Astrocyte of the cerebellum (primary cell): ENCODE measurements around the gene NODAL.

Experiments
- DNase-seq: peaks from one replicate; pipeline ENCODE4 v3.0.0-alpha.2; 2011; ENCODE audit warnings: low read depth
- H3K4me3 ChIP-seq: 2 replicates; pipeline ENCODE4 v1.5.1; 2011; ENCODE audit warnings: mild to moderate bottlenecking, low read depth, low read length, moderate library complexity
- in situ Hi-C: cut with HindIII; loops from 2 replicates; pipeline ENCODE4 v1.10.0; 2017; ENCODE audit warnings: low sequenced_read_pairs
- TF ChIP-seq, protein P1 (sequence below): IDR thresholded peaks from 2 replicates; pipeline ENCODE4 v1.5.1; 2012; ENCODE audit warnings: low read length, low read depth, moderate library complexity, mild to moderate bottlenecking; ENCODE audit errors: missing control alignments

The NODAL gene

DNA sequence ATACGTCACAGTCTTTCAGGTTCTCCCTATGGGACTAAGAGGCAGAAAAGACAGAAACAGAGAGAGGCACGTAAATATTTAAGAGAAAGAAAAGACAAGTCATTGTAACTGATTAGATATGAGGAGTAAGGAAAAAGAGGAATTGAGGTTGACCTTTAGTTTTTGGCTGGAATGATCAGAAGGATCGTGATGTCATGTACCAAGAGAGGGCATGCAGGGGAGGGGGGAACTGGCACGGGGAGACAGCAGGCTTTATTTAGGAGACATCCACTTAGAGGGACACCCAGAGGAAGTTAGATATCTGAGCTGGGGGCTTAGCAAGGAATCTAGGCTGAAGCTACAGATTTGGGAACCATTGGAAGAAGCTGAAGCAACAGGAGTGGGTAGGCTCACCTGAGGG, 49.8 kb downstream of the NODAL start:
- DNase-seq: no peak
- no peak overlapping the region for H3K4me3 ChIP-seq
- in situ Hi-C loops: no loop called here
- TF ChIP-seq, protein P1, sequence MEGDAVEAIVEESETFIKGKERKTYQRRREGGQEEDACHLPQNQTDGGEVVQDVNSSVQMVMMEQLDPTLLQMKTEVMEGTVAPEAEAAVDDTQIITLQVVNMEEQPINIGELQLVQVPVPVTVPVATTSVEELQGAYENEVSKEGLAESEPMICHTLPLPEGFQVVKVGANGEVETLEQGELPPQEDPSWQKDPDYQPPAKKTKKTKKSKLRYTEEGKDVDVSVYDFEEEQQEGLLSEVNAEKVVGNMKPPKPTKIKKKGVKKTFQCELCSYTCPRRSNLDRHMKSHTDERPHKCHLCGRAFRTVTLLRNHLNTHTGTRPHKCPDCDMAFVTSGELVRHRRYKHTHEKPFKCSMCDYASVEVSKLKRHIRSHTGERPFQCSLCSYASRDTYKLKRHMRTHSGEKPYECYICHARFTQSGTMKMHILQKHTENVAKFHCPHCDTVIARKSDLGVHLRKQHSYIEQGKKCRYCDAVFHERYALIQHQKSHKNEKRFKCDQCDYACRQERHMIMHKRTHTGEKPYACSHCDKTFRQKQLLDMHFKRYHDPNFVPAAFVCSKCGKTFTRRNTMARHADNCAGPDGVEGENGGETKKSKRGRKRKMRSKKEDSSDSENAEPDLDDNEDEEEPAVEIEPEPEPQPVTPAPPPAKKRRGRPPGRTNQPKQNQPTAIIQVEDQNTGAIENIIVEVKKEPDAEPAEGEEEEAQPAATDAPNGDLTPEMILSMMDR: no peak
